ENCODE data around the gene LCA5.

- TF ChIP-seq EZH2phosphoT487 (IDR thresholded peaks at IDR 0.05) (no peak), EZH2 (IDR thresholded peaks at IDR 0.05) (no peak)
- TF ChIP-seq, protein P1, sequence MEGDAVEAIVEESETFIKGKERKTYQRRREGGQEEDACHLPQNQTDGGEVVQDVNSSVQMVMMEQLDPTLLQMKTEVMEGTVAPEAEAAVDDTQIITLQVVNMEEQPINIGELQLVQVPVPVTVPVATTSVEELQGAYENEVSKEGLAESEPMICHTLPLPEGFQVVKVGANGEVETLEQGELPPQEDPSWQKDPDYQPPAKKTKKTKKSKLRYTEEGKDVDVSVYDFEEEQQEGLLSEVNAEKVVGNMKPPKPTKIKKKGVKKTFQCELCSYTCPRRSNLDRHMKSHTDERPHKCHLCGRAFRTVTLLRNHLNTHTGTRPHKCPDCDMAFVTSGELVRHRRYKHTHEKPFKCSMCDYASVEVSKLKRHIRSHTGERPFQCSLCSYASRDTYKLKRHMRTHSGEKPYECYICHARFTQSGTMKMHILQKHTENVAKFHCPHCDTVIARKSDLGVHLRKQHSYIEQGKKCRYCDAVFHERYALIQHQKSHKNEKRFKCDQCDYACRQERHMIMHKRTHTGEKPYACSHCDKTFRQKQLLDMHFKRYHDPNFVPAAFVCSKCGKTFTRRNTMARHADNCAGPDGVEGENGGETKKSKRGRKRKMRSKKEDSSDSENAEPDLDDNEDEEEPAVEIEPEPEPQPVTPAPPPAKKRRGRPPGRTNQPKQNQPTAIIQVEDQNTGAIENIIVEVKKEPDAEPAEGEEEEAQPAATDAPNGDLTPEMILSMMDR (IDR thresholded peaks at IDR 0.05), result no peak
Measured at GRCh38 chr6:79436241-79436640, 101.0 kb downstream of the LCA5 start.
